RWPE2 (cell line): ENCODE results near the gene NCAM2.

ENCODE experiments used
- ATAC-seq: fragments of 200-7000 bp; cut with Tn5 transposase; 3 replicates; pipeline ENCODE4 v1.9.1; 2021; ENCODE audit warnings: low read depth
- DNase-seq: peaks from one replicate; pipeline ENCODE4 v3.0.0-alpha.2; 2020; ENCODE audit warnings: low spot score
- H3K27ac ChIP-seq: fragments of 450-650 bp; 2 replicates; pipeline ENCODE4 v1.5.1; 2017; ENCODE audit warnings: mild to moderate bottlenecking; ENCODE audit not compliant: poor library complexity, severe bottlenecking
- H3K27me3 ChIP-seq: fragments of 250-450 bp; sonication (Bioruptor Pico); 2 replicates; pipeline ENCODE4 v1.5.1; 2021; ENCODE audit warnings: mild to moderate bottlenecking, moderate library complexity; ENCODE audit not compliant: insufficient read depth, poor library complexity, severe bottlenecking
- H3K36me3 ChIP-seq: fragments of 250-450 bp; sonication (Bioruptor Pico); 2 replicates; pipeline ENCODE4 v1.5.1; 2020; ENCODE audit warnings: low read depth, mild to moderate bottlenecking, moderate library complexity
- H3K4me1 ChIP-seq: fragments of 250-450 bp; sonication (Bioruptor Pico); 2 replicates; pipeline ENCODE4 v1.5.1; 2021; ENCODE audit warnings: mild to moderate bottlenecking, moderate library complexity; ENCODE audit not compliant: insufficient read depth, poor library complexity, severe bottlenecking
- H3K4me3 ChIP-seq: fragments of 250-450 bp; sonication (Bioruptor Pico); 2 replicates; pipeline ENCODE4 v1.5.1; 2021; ENCODE audit warnings: mild to moderate bottlenecking, moderate library complexity; ENCODE audit not compliant: severe bottlenecking
- H3K9me3 ChIP-seq: fragments of 250-450 bp; sonication (Bioruptor Pico); 2 replicates; pipeline ENCODE4 v1.5.1; 2021; ENCODE audit warnings: mild to moderate bottlenecking, moderate library complexity; ENCODE audit not compliant: severe bottlenecking
- CTCF ChIP-seq: fragments of 450-650 bp; IDR thresholded peaks from one replicate; pipeline ENCODE4 v1.5.1; 2017; ENCODE audit warnings: mild to moderate bottlenecking, moderate library complexity; ENCODE audit not compliant: poor library complexity, severe bottlenecking

The NCAM2 gene

GRCh38 chr21:21034036-21034435 lies 35.8 kb downstream of the NCAM2 start:
- no peak for TF ChIP-seq CTCF

GRCh38 chr21:21039624-21040170 lies 41.5 kb downstream of the NCAM2 start:
- Histone ChIP-seq H3K4me3 (no peak overlapping the region), H3K27me3 (peaks cover 6% of the 10 kb centered on the region), H3K4me1 (no peaks in the 10 kb centered on the region), H3K36me3 (no peaks in the 10 kb centered on the region), H3K9me3 (no peaks in the 10 kb centered on the region), H3K27ac (no peak overlapping the region)
- DNase-seq, result no peak
- no peak for ATAC-seq
- no peak for TF ChIP-seq CTCF

More at GRCh38 chr21:21034036-21034435, 35.8 kb downstream of the NCAM2 start:
- Histone ChIP-seq H3K4me3 (no peak overlapping the region), H3K36me3 (no peaks in the 10 kb centered on the region), H3K4me1 (no peaks in the 10 kb centered on the region), H3K27me3 (peaks cover 5% of the 10 kb centered on the region), H3K9me3 (no peaks in the 10 kb centered on the region), H3K27ac (no peak overlapping the region)
- ATAC-seq (no peak), DNase-seq (no peak)

GRCh38 chr21:21045518-21045917 lies 47.3 kb downstream of the NCAM2 start:
- Histone ChIP-seq H3K4me3 (no peak overlapping the region), H3K9me3 (no peaks in the 10 kb centered on the region), H3K27ac (no peak overlapping the region), H3K4me1 (no peaks in the 10 kb centered on the region), H3K36me3 (no peaks in the 10 kb centered on the region), H3K27me3 (peaks cover 4% of the 10 kb centered on the region)
- ATAC-seq (no peak), DNase-seq (no peak)
- no peak for TF ChIP-seq CTCF

GRCh38 chr21:21046063-21046462 lies 47.9 kb downstream of the NCAM2 start:
- H3K27me3 ChIP-seq, result peaks cover 4% of the 10 kb centered on the region
- no peaks in the 10 kb centered on the region for H3K4me1 ChIP-seq
- DNase-seq (no peak), ATAC-seq (no peak)
- H3K9me3 ChIP-seq, result no peaks in the 10 kb centered on the region
- H3K4me3 ChIP-seq, result no peak overlapping the region
- no peaks in the 10 kb centered on the region for H3K36me3 ChIP-seq
- TF ChIP-seq CTCF, result no peak
- H3K27ac ChIP-seq, result no peak overlapping the region

GRCh38 chr21:21051109-21052055 lies 53.2 kb downstream of the NCAM2 start:
- TF ChIP-seq CTCF, result no peak
- no peaks in the 10 kb centered on the region for H3K4me1 ChIP-seq
- no peaks in the 10 kb centered on the region for H3K36me3 ChIP-seq
- peaks cover 18% of the 10 kb centered on the region for H3K27me3 ChIP-seq
- ATAC-seq (no peak), DNase-seq (no peak)
- no peak overlapping the region for H3K4me3 ChIP-seq
- H3K9me3 ChIP-seq, result no peaks in the 10 kb centered on the region
- no peak overlapping the region for H3K27ac ChIP-seq
